GM18520 (cell line): ENCODE data around the gene FRG2.
"Not testable (repeated sequence)": the region's sequence is repeated elsewhere in the genome, so short reads cannot be mapped to it uniquely, and the experiment has no call there.

Source experiments
- ATAC-seq: cut with Tn5 transposase; IDR thresholded peaks from one replicate; pipeline ENCODE4 v1.9.1; 2021; ENCODE audit not compliant: unreplicated experiment

FRG2 gene

DNA sequence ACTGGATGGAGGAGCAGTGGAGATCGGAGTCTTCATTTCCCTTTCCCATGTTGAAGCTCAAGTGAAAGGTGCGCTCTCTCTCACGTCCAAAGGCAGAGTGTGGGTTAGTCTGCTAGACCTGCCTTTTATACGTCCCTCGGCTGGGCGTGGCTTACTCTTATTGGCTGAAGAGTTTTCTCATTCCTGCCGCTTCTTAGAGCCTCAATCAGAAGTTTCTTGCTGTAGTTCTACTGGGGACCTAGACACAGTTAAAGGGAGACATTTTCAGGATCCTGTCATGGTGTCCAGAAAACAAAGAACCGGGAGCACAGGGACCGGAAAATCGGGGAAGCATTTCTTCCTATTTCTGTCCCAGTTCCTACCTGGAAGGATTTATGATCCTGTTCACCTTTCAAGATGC is at the start of gene FRG2:
Gene FRG2, minus strand, starts transcription at position 101 of the 400 bp plus-strand sequence. Its CDS starts 52 bp downstream, at position 49.
- not testable (repeated sequence) for ATAC-seq

DNA sequence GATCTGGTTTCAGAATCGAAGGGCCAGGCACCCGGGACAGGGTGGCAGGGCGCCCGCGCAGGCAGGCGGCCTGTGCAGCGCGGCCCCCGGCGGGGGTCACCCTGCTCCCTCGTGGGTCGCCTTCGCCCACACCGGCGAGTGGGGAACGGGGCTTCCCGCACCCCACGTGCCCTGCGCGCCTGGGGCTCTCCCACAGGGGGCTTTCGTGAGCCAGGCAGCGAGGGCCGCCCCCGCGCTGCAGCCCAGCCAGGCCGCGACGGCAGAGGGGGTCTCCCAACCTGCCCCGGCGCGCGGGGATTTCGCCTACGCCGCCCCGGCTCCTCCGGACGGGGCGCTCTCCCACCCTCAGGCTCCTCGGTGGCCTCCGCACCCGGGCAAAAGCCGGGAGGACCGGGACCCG is 41.3 kb upstream of the FRG2 start:
- not testable (repeated sequence) for ATAC-seq

DNA sequence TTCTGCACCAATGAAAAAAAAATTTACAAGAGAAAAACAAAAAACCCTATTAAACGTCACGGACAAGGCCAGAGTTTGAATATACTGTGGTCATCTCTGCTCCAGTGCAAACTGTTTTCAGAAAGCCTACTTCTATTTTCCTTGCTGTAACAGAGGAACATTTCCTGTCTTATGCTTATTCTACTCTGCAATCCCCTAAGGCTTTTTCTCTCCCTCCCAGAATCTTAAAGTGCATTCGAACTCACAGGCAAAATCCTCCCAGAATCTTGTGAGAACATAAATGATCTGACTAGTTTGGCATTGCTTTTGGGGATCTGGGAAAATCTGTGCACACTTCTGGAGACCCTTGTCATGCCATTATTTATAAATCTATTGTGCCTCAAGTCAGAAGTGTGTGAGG is 37.7 kb upstream of the FRG2 start:
- ATAC-seq: not testable (repeated sequence)

DNA sequence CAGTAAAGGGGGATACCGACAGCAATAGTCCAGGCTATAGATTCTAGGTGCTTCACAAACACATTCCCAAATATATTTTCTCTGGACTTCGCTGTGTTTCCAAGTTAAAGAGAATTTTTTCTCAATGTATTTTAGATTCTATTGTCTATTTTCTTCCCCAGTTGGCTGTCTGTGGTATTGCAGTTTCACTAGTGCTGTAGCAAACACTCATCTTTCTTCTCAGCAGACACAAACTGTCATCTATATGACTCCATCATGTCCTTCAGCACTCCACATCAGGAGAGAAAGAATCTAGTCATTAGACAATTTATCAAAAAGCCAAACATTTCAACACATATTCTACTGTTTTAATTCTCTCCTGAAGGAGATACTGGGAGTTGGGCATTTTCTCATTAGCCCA is 37.3 kb upstream of the FRG2 start, which contains the start of gene DBET:
Gene DBET, plus strand, starts transcription at position 161 of the 400 bp plus-strand sequence.
- not testable (repeated sequence) for ATAC-seq

DNA sequence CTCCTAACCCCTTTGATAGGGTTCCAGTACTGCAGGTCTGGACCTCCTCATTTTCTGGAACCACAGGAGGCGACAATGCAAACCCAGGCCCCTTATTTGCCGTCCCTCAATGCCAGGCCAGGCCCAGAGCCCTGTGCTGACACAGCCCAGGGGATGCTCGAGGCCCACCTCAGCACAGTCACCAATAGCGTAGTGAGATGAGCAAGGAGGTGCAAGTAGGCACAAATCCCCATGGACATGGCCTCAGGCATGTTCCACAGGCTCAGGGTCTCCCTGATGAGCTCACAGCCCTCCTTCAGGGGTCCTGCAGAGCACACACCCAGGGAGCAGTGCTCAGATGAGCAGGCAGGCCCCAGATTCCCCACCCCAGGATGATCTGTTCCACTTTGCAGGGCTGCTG is 31.9 kb upstream of the FRG2 start:
- not testable (repeated sequence) for ATAC-seq

DNA sequence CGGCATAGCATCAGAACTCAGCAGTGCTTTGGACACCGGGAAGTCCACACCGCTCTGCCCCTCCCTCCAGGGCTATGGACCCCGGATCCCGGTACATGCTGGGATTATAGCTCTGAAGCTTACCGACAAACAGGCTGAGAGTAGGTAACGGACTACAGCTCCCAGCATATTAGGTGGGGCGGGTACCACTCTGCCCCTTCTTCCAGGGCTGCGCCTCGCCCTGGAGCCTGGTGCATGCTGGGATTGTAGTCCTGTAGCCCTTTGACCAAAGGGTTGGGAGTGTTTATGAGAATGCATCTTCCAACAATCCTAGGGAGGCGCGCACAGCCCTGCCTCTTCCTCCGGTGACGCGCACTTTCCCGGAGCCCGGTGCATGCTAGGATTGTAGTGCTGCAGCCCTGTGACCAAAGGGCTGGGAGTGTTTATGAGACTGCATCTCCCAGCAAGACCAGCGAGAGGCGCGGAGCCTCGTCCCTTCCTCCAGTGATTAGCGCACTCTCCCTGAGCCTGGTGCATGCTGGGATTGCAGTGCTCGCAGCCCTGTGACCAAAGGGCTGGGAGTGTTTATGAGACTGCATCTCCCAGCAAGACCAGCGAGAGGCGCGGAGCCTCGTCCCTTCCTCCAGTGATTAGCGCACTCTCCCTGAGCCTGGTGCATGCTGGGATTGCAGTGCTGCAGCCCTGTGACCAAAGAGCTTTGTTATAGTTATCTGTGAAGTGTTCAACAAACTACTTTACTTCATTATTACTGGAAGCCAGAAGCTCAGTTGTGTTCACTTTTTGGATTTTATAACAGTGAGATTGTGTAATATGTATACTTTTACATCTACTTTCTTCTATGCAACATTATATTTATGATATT is 22.6 kb upstream of the FRG2 start:
- ATAC-seq: peak; percentile 58

DNA sequence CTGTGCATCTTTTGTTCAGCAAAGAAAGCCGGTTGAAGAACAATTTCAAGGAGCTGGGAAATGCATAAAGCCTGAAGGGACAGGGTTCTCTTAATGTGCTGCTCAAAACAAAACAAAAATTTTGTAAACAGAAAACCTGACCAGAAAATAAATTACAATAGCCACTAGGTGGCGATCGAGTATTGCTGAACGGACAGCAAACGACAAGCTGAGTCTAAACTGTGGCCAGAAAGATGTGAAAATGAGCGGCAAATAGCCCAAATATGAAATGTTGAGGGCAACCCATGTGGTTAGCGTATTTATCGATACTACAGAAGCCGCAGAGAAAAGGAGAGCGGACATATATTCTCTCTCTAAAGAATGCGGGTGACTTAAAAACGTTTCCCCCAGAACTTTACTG is 20.6 kb upstream of the FRG2 start:
- ATAC-seq: not testable (repeated sequence)

DNA sequence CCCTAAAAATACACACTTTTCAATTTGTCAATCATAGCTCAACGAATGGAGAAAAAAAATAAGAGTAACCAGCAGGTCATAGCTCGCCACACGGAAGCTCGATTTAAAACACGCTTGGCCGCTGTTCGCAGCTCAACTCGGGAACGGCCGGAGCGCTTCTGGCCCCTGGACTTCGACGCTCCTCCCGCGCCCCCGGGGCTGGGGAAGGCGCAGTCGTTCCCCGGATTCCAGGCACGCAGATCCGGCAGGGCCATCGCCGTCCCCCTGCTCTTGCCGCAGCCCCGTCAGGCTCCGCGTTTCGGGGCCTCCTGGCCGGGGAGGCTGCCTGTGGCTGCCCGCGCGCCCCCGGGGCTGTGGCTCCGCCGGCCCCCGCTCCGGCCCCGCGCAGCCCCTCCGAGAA is 13.8 kb upstream of the FRG2 start:
- not testable (repeated sequence) for ATAC-seq

DNA sequence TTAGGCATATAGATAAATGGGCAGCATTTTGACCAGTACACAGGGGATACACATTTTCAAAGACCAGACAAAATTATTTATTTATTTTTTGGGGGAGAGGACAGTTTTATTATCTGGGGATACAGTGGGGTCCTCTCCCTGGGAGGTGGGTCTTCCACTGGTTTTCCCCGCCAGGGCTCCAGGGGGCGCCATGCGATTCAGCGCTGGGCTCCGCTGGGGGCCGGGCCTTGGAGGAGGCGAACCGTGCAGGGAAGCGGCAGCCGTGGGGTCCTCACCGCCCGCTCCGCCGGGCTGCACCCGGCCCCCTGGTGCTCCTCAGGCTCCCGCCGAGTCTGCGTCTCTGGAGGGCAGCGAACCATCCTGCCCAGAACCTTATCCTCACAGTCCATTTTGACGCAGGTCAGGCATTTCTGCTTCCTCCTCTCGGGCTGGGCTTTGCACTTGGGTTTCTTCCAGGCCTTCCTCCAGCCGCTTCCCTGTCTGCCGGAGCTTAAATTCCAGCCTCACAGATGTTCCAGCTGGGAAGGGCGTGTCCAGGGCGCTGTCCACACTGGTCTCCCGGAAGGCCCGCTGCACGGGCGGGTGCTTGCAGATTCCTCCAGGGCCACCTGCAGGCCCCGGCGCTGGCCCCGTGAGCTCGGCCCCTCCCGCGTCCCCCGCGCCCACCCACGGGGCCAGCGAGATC is 10.8 kb upstream of the FRG2 start:
- ATAC-seq: not testable (repeated sequence)

DNA sequence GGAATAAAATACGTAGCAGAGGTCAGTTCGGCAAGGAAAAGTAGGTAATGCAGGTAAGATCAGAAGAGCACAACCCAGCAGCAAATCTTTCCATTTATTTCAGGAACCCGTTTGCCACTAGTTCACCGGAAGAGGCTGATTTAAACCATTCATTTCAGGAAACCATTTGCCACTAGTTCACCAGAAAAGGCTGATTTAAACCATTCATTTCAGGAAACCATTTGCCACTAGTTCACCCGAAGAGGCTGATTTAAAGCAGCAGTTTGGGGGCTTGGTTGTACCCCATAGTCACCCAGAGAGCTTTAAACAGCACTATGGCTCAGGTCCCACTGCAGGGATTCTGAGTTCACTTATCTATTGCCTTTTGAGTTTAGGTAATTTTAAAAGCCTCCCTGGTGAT is 4.2 kb upstream of the FRG2 start:
- not testable (repeated sequence) for ATAC-seq

DNA sequence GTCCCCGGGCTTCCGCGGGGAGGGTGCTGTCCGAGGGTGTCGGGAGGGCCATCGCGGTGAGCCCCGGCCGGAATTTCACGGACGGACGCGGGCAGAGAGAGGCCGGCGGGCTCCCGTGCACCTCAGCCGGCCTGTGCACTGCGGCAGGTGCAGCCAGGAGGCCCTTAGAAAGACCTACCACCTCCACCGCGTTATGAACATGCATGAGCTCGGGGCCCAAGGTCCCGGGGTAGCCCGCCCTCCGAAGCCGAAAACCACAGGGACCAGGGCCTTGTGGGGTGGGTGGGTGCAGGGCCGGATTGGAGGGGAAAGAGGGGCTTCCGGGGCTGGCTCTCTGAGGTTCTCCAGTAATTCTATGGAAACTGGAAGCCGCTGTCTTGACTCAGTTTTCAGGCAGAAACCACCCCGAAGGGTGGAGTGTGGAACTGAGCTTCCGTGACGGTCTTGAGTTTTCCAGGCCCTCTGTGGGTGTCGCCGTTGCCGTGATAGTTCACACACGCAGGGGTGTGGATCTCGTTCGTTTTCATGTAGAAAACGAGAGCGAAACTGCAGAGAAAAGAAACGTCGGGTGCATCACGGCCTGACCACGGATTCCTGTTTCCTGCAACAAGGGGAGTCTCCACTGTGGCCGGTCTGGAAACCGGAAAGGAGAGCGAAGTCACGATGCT is 4.3 kb downstream of the FRG2 start:
- ATAC-seq: not testable (repeated sequence)

DNA sequence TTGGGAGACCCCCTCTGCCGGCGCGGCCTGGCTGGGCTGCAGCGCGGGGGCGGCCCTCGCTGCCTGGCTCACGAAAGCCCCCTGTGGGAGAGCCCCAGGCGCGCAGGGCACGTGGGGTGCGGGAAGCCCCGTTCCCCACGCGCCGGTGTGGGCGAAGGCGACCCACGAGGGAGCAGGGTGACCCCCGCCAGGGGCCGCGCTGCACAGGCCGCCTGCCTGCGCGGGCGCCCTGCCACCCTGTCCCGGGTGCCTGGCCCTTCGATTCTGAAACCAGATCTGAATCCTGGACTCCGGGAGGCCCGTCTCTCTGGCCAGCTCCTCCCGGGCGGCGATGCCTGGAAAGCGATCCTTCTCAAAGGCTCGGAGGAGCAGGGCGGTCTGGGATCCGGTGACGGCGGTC is 5.1 kb downstream of the FRG2 start:
- not testable (repeated sequence) for ATAC-seq

DNA sequence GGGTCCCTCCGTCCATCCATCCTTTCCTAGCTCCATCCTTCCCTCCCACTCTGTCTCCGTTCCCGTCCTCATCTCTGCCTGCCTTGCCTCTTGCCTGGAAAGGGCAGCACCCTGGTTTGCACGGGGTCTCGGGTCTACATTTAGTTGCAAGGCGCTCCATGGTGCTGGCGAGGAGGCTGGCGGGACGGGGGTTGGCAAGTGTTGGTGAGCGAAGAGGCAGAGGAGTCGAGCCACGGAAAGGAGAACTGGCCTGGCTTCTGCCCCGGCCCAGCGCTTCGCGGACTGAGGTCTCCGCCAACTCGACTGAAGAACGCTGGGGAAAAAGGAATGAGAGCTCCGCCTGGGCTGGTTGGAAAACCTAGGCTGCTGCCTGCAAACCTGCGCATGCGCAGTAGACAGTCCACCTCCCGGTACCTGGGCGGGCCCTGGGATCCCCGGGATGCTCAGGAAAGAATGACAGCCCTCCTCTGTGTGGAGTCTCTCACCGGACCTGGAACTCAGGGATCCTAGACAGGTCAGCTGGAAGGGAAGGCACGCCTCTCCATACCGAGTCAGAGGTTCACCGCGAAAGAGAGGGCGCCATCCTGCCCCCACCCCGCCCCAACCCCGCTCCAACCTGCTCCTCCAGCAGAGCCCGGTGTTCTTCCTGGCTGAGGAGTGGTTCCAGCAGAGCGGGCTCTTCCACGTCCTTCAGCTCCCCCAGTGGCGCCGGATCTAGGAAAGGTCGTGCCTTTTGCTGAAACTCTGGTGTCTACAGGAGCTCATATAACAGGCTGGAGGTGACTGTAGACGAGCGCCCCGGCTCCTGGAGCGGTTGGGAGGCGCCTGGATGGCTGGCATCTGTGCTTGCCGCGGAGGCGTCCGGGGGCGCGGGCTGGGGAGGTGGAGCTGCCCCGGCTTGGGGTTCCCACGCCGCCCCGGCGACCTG is 6.0 kb downstream of the FRG2 start:
- ATAC-seq: no peak

DNA sequence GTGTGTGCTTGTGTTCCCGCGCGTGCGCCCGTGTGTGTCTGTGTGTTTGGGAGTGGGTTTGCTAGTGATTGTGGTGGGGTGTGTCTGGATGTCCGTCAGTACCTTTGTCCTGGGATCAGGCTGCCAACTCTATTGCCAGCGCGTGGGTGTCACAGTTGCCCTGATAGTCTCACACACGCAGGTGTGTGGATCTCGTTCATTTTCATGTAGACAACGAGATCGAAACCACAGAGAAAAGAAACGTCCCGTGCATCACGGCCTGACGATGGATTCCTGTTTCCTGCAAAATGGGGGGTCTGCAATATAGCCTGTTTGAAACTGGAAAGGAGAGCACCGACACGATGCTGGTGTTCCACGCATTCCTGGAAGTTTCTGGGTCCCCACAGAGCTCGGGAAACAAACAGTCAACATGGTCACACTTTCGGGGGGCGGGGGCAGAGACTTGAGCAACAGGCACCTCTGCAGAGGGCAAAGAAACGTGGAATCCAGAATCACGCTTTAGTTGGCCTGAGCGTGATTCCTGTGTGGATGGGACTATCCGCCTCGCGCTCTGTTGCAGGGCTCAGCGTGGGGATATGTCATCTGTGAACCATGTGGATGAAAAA is 7.1 kb downstream of the FRG2 start:
- ATAC-seq: not testable (repeated sequence)

DNA sequence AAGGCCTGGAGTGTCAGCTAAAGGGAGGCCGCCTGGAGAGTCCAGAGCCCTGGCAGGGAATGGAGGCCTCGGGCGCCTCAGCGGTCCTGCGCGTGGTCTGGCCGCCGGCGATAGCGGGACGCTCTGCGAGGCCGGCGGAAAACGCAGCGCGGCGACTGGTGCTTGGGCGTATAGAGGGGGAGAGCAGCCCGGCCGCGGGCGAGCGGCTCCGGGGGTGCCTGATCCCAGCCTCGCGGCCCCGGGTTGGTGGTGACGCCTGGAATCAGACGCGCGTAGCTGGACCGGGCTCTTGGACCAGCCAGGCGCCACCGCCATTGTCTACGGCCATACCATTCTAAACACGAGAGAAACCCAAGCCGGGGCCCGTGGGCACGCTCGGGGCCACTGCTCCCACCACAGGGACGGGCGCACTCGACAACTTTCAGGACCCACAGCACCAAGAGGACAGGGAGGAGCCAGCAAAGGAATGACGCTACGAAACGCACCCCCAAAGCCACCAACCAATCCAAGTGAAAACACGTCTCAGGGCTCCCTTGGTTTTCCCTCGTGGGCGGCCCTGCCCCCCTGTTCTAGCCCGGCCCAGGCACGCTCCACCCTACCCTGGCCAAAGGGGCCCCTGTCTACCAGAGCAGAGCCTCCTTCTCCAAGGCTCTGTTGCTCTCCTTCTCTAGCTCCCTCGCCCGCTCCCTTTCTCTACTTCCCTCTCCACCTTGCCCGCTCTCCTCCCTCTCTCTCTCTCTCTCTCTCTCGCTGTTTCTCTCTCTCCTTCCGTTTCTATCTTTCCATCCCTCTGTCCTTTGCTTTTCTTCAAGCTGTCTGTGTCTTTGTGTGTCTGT is 7.8 kb downstream of the FRG2 start:
- ATAC-seq: no peak

DNA sequence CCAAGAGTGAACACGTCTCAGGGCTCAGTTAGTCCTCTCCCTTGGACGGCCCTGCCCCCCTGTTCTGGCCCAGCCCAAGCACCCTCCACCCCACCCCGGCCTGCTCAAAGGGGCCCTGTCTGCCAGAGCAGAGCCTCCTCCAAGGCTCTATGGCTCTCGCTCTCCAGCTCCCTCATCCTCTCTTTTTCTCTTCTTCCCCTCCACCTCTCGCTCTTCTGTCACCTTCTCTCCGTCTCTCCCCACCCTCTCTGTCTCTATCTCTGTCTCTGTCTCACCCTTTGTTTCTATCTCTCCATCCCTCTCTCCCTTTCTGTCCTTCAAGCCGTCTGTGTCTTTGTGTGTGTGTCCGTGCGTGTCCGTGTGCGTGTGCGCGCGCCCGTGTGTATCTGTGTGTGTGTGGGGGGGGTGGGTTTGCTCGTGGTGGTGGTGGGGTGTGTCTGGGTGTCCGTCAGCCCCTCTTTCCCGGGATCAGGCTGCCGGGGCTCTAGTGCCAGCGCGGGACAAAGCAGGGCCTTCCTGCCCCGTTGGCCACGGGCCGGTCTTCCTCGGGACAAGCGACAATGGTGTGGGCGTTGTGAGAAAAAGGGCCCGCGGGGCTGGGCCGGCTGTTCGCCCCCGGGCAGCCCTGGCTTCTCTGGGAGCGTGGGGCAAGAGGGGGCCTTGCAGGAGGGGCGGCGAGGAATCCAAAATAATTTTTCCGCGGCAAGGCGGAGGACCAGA is 8.7 kb downstream of the FRG2 start:
- ATAC-seq: no peak

DNA sequence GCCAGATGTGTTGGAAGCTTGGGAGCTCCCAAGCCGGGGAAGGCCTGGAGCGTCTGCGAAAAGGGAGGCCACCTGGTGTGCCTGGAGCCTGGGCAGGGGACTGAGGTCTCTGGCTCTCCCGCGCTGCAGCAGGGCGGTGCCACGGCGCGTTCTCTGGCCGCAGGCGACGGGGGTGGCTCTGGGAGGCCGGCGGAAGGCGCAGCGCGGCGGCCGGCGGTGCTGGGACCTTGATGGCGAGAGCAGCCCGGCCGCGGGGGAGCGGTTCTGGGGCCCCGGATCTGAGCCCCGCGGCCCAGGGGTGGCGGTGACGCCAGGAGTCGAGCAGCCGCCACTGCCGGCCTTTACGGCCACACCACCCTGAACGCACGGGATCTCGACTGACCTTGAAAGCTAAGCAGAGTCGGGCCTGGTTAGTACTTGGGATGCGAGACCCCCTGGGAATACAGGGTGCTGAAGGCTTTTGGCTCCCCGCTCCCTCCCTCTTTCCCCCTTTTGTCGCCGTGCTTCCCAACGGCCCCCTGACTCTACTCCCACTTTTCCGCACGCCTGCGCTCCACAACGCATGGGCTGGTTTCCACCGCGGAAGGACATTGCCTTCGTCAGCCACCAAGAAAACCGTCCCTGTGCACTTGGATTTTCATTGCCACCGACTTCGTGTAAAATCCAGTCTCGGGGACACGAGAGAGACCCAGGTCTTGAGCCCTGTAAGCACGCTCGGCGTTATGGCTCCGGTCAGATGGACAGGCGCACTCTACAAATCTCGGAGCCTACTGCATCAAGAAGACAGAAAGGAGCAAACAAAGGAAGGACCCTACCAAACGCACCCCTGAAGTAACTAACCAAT is 9.5 kb downstream of the FRG2 start:
- no peak for ATAC-seq
